SK-N-MC (cell line): ENCODE results near the gene SZT2.

Experiments used
- EZH2 ChIP-seq: fragments of 200-600 bp; sonication (generic); IDR thresholded peaks from one replicate; pipeline ENCODE4 v1.6.1; 2017; ENCODE audit warnings: antibody characterized with exemption
- POLR2AphosphoS5 ChIP-seq: IDR thresholded peaks from 2 replicates; pipeline ENCODE4 v1.6.1; 2012; ENCODE audit warnings: mild to moderate bottlenecking, low read depth, low read length, borderline replicate concordance

DNA sequence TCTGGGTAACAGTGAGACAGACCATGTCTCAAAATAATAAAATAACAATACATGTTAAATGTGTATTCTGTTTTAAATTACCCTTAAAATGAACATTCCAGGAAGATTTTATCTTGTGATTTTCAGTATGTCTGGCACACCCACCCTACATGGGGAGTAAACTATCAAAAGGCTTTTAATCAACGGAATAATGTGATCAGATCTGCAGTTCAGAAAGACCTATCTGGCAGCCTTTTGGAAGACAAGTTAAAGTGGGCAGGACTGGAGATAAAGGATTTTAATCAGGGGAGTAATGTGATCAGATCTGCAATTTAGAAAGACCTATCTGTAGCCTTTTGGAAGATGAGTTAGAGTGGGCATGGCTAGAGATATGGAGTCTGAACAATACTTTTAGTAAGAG lies 10.2 kb upstream of the SZT2 start:
- TF ChIP-seq POLR2AphosphoS5 = no peak
- no peak for TF ChIP-seq EZH2
